Kidney epithelial cell (primary cell): ENCODE measurements around the gene VAT1L. TPM values are rescaled to one million over a fixed set of nuclear protein-coding genes. Genes with fewer than 3 reads are reported as not detected.

ENCODE experiments used
- DNase-seq: peaks from one replicate; pipeline ENCODE4 v3.0.0-alpha.2; 2010; ENCODE audit warnings: low read depth
- H3K27me3 ChIP-seq: 2 replicates; pipeline ENCODE4 v1.6.0; 2011; ENCODE audit warnings: low read length; ENCODE audit not compliant: control insufficient read depth, insufficient read depth
- H3K36me3 ChIP-seq: 2 replicates; pipeline ENCODE4 v1.5.1; 2011; ENCODE audit warnings: low read length; ENCODE audit not compliant: control insufficient read depth, insufficient read depth
- H3K4me3 ChIP-seq: 2 replicates; pipeline ENCODE4 v1.5.1; 2011; ENCODE audit warnings: low read depth, mild to moderate bottlenecking, control low read depth, low read length
- CTCF ChIP-seq: IDR thresholded peaks from 2 replicates; pipeline ENCODE4 v1.5.1; 2011; ENCODE audit warnings: mild to moderate bottlenecking, moderate library complexity, low read length, control low read depth, inconsistent platforms; ENCODE audit not compliant: insufficient read depth, poor library complexity, severe bottlenecking
- total RNA-seq: library from RNA; depleted of rRNA; stranded (reverse); fragments of >200 nt; gene quantifications from 2 replicates; pipeline ENCODE4 v1.2.3, GENCODE V29; 2015

The VAT1L gene
- total RNA-seq, 1 donor from 2014 or later: 0.29 TPM

- H3K4me3 ChIP-seq: no peak overlapping the region
- no peak for DNase-seq
- H3K36me3 ChIP-seq: no peaks in the 10 kb centered on the region
- TF ChIP-seq CTCF: no peak
- H3K27me3 ChIP-seq: no peaks in the 10 kb centered on the region
Measured at GRCh38 chr16:77928096-77928495, 139.7 kb downstream of the VAT1L start.

- DNase-seq: no peak
- TF ChIP-seq CTCF: no peak
- no peaks in the 10 kb centered on the region for H3K27me3 ChIP-seq
- no peaks in the 10 kb centered on the region for H3K36me3 ChIP-seq
- no peak overlapping the region for H3K4me3 ChIP-seq
Measured at GRCh38 chr16:77929004-77929403, 140.6 kb downstream of the VAT1L start.

- no peaks in the 10 kb centered on the region for H3K27me3 ChIP-seq
- no peak overlapping the region for H3K4me3 ChIP-seq
- no peak for DNase-seq
- no peak for TF ChIP-seq CTCF
- no peaks in the 10 kb centered on the region for H3K36me3 ChIP-seq
Measured at GRCh38 chr16:77931058-77931457, 142.7 kb downstream of the VAT1L start.

GRCh38 chr16:77937473-77938149 lies 149.2 kb downstream of the VAT1L start:
- Histone ChIP-seq H3K36me3 (no peaks in the 10 kb centered on the region), H3K27me3 (no peaks in the 10 kb centered on the region), H3K4me3 (no peak overlapping the region)
- DNase-seq: no peak
- no peak for TF ChIP-seq CTCF

GRCh38 chr16:77938913-77939312 lies 150.5 kb downstream of the VAT1L start:
- no peaks in the 10 kb centered on the region for H3K27me3 ChIP-seq
- no peak for TF ChIP-seq CTCF
- H3K36me3 ChIP-seq: no peaks in the 10 kb centered on the region
- H3K4me3 ChIP-seq: no peak overlapping the region
- DNase-seq: no peak

- no peaks in the 10 kb centered on the region for H3K27me3 ChIP-seq
- no peaks in the 10 kb centered on the region for H3K36me3 ChIP-seq
- no peak for DNase-seq
- no peak overlapping the region for H3K4me3 ChIP-seq
- TF ChIP-seq CTCF: no peak
Measured at GRCh38 chr16:77939968-77940367, 151.6 kb downstream of the VAT1L start.
